PFSK-1 (cell line): Measurements from ENCODE around the gene DNAJB1. TPM values are rescaled to one million over a fixed set of nuclear protein-coding genes. Genes with fewer than 3 reads are reported as not detected.

ENCODE experiments used
- FOXP2 ChIP-seq: optimal IDR thresholded peaks from 2 replicates; pipeline ENCODE3; 2011; ENCODE audit warnings: borderline replicate concordance, control low read depth, inconsistent platforms; ENCODE audit not compliant: insufficient read depth; ENCODE audit errors: extremely low read length, extremely low read depth
- POLR2AphosphoS5 ChIP-seq: IDR thresholded peaks from 2 replicates; pipeline ENCODE4 v1.6.1; 2012; ENCODE audit warnings: low read depth, mild to moderate bottlenecking, control low read depth, low read length, moderate library complexity
- SIN3A ChIP-seq: IDR thresholded peaks from 2 replicates; pipeline ENCODE4 v1.6.1; 2012; ENCODE audit warnings: mild to moderate bottlenecking, low read length, moderate library complexity, borderline replicate concordance; ENCODE audit not compliant: insufficient read depth
- TAF1 ChIP-seq: IDR thresholded peaks from 2 replicates; pipeline ENCODE4 v1.6.1; 2012; ENCODE audit warnings: low read length, control low read depth, borderline replicate concordance; ENCODE audit not compliant: insufficient read depth
- polyA plus RNA-seq: library from polyadenylated mRNA; unstranded; fragments of >200 nt; gene quantifications from one replicate; pipeline ENCODE4 v1.2.1, GENCODE V29; 2012; ENCODE audit warnings: low read depth, missing spikeins; ENCODE audit not compliant: insufficient read length
- TF ChIP-seq, protein P1 (sequence below), 2 experiments: IDR thresholded peaks; 2 replicates each; pipeline versions ENCODE4 v1.6.1 to v1.8.0; 2011 to 2012; ENCODE audit warnings: low read depth in 2 of 2, low read length in 2 of 2, control low read depth in 1 of 2, inconsistent platforms in 1 of 2, mild to moderate bottlenecking in 1 of 2, moderate library complexity in 1 of 2; ENCODE audit not compliant: insufficient read depth in 1 of 2

Gene DNAJB1
- polyA plus RNA-seq, result 98.2 TPM

DNA sequence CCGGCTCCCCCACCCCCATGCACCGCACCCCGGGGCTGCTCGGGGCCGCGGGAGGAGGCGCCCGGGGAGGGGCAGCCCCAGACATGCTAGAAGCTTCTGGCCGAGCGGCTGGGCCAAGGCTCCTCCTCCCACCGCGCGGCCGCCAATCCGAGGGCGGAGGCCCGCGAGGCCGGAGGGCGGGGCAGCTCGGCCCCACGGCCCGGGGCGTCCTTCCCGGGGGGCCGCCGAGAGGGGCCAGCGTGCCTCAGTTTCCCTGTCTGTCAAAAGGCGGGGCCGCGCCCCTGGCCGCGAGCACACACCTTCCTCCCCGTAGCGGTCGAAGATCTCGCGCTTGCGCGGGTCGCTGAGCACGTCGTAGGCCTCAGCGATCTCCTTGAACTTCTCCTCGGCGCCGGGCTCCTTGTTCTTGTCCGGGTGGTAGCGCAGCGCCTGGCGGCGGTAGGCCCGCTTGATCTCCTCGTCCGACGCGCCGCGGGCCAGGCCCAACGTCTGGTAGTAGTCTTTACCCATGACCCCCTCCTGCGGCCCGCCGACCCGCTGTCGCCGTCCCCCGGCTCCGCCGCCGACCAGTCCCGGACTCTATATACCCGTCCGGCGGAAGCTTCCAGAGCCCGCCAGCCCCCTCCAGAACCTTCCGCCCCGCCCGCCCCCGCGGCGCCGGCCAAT, at the start of gene DNAJB1:
Gene DNAJB1, minus strand, starts transcription at position 558 of the 666 bp plus-strand sequence. Its CDS starts 48 bp downstream, at position 510.
- peak; percentile 95 for TF ChIP-seq POLR2AphosphoS5
- peak; percentile 59; the same call in 1 of the 2 replicates for TF ChIP-seq TAF1
- peak; percentile 90; the same call in 1 of the 2 replicates for TF ChIP-seq SIN3A
- TF ChIP-seq FOXP2, result no peak
- TF ChIP-seq, protein P1, sequence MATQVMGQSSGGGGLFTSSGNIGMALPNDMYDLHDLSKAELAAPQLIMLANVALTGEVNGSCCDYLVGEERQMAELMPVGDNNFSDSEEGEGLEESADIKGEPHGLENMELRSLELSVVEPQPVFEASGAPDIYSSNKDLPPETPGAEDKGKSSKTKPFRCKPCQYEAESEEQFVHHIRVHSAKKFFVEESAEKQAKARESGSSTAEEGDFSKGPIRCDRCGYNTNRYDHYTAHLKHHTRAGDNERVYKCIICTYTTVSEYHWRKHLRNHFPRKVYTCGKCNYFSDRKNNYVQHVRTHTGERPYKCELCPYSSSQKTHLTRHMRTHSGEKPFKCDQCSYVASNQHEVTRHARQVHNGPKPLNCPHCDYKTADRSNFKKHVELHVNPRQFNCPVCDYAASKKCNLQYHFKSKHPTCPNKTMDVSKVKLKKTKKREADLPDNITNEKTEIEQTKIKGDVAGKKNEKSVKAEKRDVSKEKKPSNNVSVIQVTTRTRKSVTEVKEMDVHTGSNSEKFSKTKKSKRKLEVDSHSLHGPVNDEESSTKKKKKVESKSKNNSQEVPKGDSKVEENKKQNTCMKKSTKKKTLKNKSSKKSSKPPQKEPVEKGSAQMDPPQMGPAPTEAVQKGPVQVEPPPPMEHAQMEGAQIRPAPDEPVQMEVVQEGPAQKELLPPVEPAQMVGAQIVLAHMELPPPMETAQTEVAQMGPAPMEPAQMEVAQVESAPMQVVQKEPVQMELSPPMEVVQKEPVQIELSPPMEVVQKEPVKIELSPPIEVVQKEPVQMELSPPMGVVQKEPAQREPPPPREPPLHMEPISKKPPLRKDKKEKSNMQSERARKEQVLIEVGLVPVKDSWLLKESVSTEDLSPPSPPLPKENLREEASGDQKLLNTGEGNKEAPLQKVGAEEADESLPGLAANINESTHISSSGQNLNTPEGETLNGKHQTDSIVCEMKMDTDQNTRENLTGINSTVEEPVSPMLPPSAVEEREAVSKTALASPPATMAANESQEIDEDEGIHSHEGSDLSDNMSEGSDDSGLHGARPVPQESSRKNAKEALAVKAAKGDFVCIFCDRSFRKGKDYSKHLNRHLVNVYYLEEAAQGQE (IDR thresholded peaks at IDR 0.05; ENCODE audit: insufficient read depth in 1 of 2, low read depth in 2 of 2, low read length in 2 of 2), result no peak; a peak in 1 of 4 replicates

DNA sequence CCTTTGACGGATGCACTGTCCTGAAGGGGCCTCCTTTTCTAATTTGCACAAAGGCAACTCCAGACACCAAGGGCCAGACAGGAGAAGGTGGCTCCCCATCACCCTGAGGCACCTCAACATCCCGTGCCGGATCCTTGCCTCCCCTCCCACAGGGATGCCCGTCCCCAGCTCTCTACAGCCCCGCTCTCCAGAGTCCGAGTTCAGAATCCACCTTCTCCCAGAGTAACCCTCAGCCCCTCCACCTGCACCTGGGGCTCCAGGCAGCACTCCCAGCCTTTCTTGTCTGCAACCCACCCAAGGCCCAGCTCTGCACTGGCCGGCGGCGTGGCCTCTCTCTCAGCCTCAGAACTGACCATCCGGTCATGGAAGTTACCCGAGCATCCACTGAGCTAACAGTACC, 48.9 kb upstream of the DNAJB1 start:
- no peak for TF ChIP-seq POLR2AphosphoS5
- no peak for TF ChIP-seq SIN3A

DNA sequence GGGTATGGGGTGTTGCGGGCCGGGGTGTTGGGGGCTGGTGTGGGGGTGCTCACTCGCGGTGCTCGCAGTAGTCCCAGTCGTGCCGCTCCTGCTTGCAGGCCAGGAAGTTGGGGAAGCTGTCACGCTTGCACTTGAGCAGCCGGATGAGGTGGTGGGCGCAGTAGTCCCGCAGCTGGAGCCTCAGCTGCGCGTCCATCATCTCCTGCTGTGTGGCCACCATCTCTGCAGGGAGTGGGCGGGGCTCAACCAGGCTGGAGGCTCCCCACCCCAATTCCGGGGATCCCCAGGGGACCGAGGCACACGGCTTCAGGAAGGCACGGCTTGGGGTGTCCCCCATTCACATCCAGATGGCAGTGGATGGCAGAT, 48.5 kb upstream of the DNAJB1 start:
- TF ChIP-seq SIN3A, result no peak
- TF ChIP-seq, protein P1 (IDR thresholded peaks at IDR 0.05; ENCODE audit: insufficient read depth in 1 of 2, low read depth in 2 of 2, low read length in 2 of 2), result no peak
- TF ChIP-seq POLR2AphosphoS5, result no peak
- TF ChIP-seq FOXP2, result no peak
- TF ChIP-seq TAF1, result no peak

DNA sequence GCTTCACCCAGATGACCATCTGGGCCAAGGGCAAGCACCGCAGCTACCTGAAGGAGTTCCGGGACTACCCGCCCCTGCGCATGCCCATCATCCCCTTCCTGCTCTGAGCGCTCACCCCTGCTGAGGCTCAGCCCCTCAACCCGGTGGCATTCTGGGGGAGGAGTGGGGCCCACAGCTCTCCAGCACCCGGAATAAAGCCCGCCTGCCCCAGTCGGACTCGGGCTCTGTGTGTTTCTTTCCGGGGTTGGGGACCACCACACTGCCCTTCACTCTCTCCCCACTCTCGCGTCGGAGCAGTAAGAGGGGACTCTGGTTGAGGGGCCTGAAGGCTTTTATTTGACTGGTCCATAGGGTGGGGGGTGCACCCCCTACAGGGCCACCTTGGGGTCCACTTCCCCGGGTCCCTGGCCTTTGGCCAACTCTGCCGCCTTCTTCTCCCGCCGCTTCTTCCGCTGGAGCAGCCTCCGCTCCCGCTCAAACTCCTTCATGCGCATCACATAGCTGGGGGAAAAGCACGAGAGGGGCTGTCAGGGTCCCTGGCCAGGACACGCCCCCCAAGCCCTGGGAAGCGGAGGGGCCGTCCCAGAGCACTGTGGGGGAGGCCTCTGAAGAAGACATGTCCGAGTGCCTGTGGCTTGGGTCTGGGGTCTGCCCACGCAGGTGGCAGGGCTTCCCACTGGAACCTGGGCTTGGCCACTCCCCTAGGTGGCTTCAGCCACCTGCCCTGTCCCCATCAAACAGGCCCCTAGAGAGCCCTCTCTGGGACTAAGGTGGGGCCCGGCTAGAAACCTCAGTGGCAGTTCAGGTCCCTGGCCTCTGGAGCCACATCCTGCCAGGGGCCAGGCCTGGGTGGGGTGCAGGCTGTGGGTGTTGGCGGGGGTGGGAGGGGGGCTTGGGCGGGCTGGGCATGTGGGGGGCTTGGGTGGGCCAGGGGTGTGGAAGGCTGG, 47.8 kb upstream of the DNAJB1 start:
- TF ChIP-seq, protein P1 (IDR thresholded peaks at IDR 0.05; ENCODE audit: insufficient read depth in 1 of 2, low read depth in 2 of 2, low read length in 2 of 2), result no peak
- no peak for TF ChIP-seq SIN3A
- no peak for TF ChIP-seq FOXP2
- no peak for TF ChIP-seq TAF1
- no peak for TF ChIP-seq POLR2AphosphoS5

DNA sequence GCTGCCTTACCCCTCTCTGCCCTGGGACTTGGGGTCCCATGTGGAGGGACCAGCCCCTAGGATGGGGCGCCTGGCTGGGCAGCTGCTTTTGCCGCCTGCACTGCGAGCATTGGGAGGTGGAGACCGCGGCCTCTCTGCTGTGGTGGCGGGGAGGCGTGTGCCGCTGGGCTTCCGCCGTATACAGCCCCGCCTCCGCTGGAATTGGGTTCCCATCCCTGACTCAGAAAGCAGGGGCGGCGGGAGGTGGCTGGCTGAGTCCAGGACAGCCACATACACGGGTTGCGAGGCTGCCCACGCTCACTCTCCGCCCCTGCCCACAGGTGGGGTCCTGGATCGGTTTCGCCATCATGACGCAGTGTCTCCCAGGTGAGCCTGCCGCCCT, 47.1 kb upstream of the DNAJB1 start:
- TF ChIP-seq SIN3A (no peak), POLR2AphosphoS5 (no peak), FOXP2 (no peak), TAF1 (no peak)
- TF ChIP-seq, protein P1 (IDR thresholded peaks at IDR 0.05; ENCODE audit: insufficient read depth in 1 of 2, low read depth in 2 of 2, low read length in 2 of 2), result no peak
